Uterus (tissue), 2 donors: ENCODE measurements around the gene RPS6KC1.

ENCODE experiments used
- POLR2A ChIP-seq, 2 donors: fragments of 450-650 bp; IDR thresholded peaks; one replicate each; pipeline ENCODE4 v1.6.1; 2016; ENCODE audit warnings: antibody characterized with exemption in 2 of 2, mild to moderate bottlenecking in 1 of 2, moderate library complexity in 1 of 2
- TF ChIP-seq, protein P1 (sequence below), 4 experiments: fragments of 200-600 bp in 2 of 4; fragments of 450-650 bp in 2 of 4; sonication (generic) in 2 of 4; IDR thresholded peaks; one replicate each; pipeline ENCODE4 v1.5.1; 2016 to 2019; ENCODE audit warnings: antibody characterized with exemption in 4 of 4, mild to moderate bottlenecking in 2 of 4, moderate library complexity in 1 of 4

DNA sequence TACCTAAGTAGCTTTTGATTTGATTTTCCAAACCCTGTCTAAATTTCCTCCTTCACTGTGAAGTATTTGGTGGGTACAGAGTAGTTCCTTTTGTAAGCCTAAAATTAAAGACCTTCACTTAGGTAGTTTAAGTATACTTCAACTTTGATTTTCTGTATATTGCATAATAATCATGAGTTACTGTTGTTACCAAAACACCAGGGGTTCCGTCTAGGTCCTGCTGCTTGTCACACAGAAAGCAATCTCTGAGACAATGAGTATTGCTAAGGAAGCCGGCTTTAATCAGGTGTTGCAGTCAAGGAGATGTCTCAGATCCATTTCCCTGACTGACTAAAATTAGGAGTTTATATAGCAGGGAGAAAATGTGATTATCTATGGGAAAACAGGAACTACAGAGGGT lies 15.3 kb downstream of the RPS6KC1 start:
- TF ChIP-seq, protein P1, sequence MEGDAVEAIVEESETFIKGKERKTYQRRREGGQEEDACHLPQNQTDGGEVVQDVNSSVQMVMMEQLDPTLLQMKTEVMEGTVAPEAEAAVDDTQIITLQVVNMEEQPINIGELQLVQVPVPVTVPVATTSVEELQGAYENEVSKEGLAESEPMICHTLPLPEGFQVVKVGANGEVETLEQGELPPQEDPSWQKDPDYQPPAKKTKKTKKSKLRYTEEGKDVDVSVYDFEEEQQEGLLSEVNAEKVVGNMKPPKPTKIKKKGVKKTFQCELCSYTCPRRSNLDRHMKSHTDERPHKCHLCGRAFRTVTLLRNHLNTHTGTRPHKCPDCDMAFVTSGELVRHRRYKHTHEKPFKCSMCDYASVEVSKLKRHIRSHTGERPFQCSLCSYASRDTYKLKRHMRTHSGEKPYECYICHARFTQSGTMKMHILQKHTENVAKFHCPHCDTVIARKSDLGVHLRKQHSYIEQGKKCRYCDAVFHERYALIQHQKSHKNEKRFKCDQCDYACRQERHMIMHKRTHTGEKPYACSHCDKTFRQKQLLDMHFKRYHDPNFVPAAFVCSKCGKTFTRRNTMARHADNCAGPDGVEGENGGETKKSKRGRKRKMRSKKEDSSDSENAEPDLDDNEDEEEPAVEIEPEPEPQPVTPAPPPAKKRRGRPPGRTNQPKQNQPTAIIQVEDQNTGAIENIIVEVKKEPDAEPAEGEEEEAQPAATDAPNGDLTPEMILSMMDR (IDR thresholded peaks at IDR 0.05) = no peak
- no peak for TF ChIP-seq POLR2A (IDR thresholded peaks at IDR 0.05)
